Smooth muscle cell (in vitro differentiated cells): ENCODE data around the gene LYZL2. TPM values are rescaled to one million over a fixed set of nuclear protein-coding genes. Genes with fewer than 3 reads are reported as not detected.
"Not testable (repeated sequence)": the region's sequence is repeated elsewhere in the genome, so short reads cannot be mapped to it uniquely, and the experiment has no call there.

Experiments used
- DNase-seq: peaks from one replicate; lab custom pipeline; 2025; ENCODE audit not compliant: unreplicated experiment; lab: John Stamatoyannopoulos, UW
- H2AFZ ChIP-seq: fragments of 200-600 bp; sonication (generic); 2 replicates; pipeline ENCODE4 v1.6.0; 2016; ENCODE audit warnings: antibody characterized with exemption, low read depth, mild to moderate bottlenecking
- H3F3A ChIP-seq: fragments of 200-600 bp; sonication (generic); 2 replicates; pipeline ENCODE4 v1.6.0; 2017; ENCODE audit warnings: antibody characterized with exemption, low read depth
- H3K27ac ChIP-seq: fragments of 200-600 bp; sonication (generic); 2 replicates; pipeline ENCODE4 v1.5.1; 2016; ENCODE audit warnings: low read depth, mild to moderate bottlenecking
- H3K27me3 ChIP-seq: fragments of 200-600 bp; sonication (generic); 2 replicates; pipeline ENCODE4 v1.6.1; 2016; ENCODE audit warnings: low read depth, mild to moderate bottlenecking
- H3K36me3 ChIP-seq: fragments of 200-600 bp; sonication (generic); 2 replicates; pipeline ENCODE4 v1.5.1; 2016; ENCODE audit warnings: low read depth
- H3K4me1 ChIP-seq: fragments of 200-600 bp; sonication (generic); 2 replicates; pipeline ENCODE4 v1.5.1; 2016; ENCODE audit warnings: low read depth
- H3K4me2 ChIP-seq: fragments of 200-600 bp; sonication (generic); 2 replicates; pipeline ENCODE4 v1.6.0; 2016; ENCODE audit warnings: mild to moderate bottlenecking
- H3K4me3 ChIP-seq: fragments of 200-600 bp; sonication (generic); 2 replicates; pipeline ENCODE4 v1.5.1; 2016; ENCODE audit warnings: mild to moderate bottlenecking
- H3K79me2 ChIP-seq: fragments of 200-600 bp; sonication (generic); 2 replicates; pipeline ENCODE4 v1.6.0; 2016; ENCODE audit warnings: low read depth, mild to moderate bottlenecking
- H3K9ac ChIP-seq: fragments of 200-600 bp; sonication (generic); 2 replicates; pipeline ENCODE4 v1.6.0; 2016; ENCODE audit warnings: low read depth
- H3K9me3 ChIP-seq: fragments of 200-600 bp; sonication (generic); replicated peaks from 2 replicates; pipeline ENCODE4 v1.5.1; 2016; ENCODE audit warnings: low read depth
- H4K20me1 ChIP-seq: fragments of 200-600 bp; sonication (generic); 2 replicates; pipeline ENCODE4 v1.6.0; 2016; ENCODE audit warnings: low read depth
- WGBS: methylation state at CpG from one replicate; pipeline ENCODE4 v1.1.7; 2016; ENCODE audit warnings: low lambda C conversion rate; 5-methylcytosine and 5-hydroxymethylcytosine counted together
- polyA plus RNA-seq: library from polyadenylated mRNA; unstranded; fragments of >200 nt; fragmentation: Nextera tagmentation; extraction: Ambion mirVana; gene quantifications from 2 replicates; pipeline ENCODE4 v1.2.1, GENCODE V29; 2016
- total RNA-seq: library from RNA; depleted of rRNA; stranded (reverse); fragments of >200 nt; gene quantifications from 2 replicates; pipeline ENCODE4 v1.2.3, GENCODE V29; 2014
- TF ChIP-seq, protein P1 (sequence below): fragments of 200-600 bp; sonication (generic); IDR thresholded peaks from 2 replicates; pipeline ENCODE4 v1.5.1; 2017; ENCODE audit warnings: borderline replicate concordance, mild to moderate bottlenecking, antibody characterized with exemption; ENCODE audit not compliant: insufficient read depth, poor library complexity, severe bottlenecking

LYZL2 gene
- total and polyA plus RNA-seq, 2 experiments from 2014 or later = not detected

DNA sequence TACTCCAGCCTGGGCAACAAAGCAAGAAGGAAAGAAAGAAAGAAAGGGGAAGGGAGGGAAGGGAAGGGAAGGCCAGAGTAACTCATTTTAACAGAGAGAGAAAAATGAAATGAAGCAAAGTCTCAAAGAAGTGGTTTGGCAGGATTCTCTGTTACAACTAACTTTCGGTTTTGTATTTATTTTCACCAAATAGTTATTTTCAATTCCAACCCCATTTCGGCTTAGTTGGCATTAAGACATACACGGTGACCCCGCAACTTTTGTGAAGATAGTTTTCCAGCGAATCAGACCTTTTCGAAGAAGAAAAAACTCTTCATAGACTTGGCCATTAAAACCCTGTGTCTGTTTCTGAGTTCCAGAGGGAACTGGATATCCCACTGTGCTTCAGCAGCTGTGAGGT is 45.2 kb upstream of the LYZL2 start:
- H4K20me1 ChIP-seq = no peaks in the 10 kb centered on the region
- no peak overlapping the region for H2AFZ ChIP-seq
- 92% methylated on average over 6 of the region's 6 CpGs for WGBS
- no peaks in the 10 kb centered on the region for H3K9me3 ChIP-seq
- H3K4me2 ChIP-seq = no peak overlapping the region
- H3K27me3 ChIP-seq = no peaks in the 10 kb centered on the region
- H3K36me3 ChIP-seq = no peaks in the 10 kb centered on the region
- H3K4me1 ChIP-seq = no peaks in the 10 kb centered on the region
- no peak overlapping the region for H3K27ac ChIP-seq
- no peaks in the 10 kb centered on the region for H3F3A ChIP-seq
- no peaks in the 10 kb centered on the region for H3K79me2 ChIP-seq
- TF ChIP-seq, protein P1, sequence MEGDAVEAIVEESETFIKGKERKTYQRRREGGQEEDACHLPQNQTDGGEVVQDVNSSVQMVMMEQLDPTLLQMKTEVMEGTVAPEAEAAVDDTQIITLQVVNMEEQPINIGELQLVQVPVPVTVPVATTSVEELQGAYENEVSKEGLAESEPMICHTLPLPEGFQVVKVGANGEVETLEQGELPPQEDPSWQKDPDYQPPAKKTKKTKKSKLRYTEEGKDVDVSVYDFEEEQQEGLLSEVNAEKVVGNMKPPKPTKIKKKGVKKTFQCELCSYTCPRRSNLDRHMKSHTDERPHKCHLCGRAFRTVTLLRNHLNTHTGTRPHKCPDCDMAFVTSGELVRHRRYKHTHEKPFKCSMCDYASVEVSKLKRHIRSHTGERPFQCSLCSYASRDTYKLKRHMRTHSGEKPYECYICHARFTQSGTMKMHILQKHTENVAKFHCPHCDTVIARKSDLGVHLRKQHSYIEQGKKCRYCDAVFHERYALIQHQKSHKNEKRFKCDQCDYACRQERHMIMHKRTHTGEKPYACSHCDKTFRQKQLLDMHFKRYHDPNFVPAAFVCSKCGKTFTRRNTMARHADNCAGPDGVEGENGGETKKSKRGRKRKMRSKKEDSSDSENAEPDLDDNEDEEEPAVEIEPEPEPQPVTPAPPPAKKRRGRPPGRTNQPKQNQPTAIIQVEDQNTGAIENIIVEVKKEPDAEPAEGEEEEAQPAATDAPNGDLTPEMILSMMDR = no peak
- no peak for DNase-seq
- H3K9ac ChIP-seq = no peak overlapping the region
- no peak overlapping the region for H3K4me3 ChIP-seq

DNA sequence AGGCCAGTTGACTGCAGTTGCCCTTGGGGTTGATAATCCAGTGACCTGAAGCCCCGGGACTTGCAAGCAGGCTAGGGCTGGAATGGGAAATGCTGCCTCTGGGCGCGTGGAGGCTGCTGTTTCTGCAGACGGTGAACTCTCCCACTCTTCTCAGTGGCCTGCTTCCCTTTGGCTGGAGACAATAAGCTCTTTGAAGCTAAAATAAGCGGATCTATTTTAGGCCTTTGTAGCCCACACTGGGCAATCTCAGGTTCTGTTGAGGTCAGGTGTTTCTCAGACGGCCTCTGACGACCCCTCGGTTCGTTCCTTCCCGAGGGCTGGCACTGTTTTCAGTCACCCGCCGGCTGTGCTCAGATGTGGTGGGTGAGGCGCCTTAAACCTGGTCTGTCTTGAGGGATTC is 43.7 kb upstream of the LYZL2 start:
- not testable (repeated sequence) for H3K9ac ChIP-seq, H3K36me3 ChIP-seq, H3F3A ChIP-seq, H3K9me3 ChIP-seq, H3K4me1 ChIP-seq, H3K4me2 ChIP-seq, H3K79me2 ChIP-seq, H3K27me3 ChIP-seq, DNase-seq, H2AFZ ChIP-seq, H4K20me1 ChIP-seq, H3K27ac ChIP-seq, H3K4me3 ChIP-seq
- 82% methylated on average over 9 of the region's 13 CpGs for WGBS

DNA sequence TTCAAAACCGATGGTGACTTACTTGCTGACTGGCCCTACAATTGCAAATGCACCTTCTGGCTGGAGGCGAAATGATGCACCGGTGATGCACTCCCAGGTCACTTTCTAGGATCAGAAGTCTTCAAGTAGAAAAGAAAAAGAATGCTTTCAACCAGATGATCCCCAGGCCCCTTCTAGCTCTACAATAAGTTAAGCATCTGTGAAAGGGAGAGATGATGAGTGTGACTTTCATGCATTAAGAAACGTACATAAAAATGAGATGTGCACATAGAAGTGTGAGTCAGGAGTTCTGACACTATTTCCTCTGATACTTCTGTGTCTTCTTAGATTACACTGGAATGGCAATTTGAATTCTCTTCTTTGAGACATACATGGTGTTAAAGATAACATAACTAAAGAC is 42.8 kb upstream of the LYZL2 start:
- H3K4me3 ChIP-seq, H2AFZ ChIP-seq, H3K79me2 ChIP-seq, H3K36me3 ChIP-seq, H3K4me2 ChIP-seq, DNase-seq, H3K27me3 ChIP-seq, H3K4me1 ChIP-seq, H3F3A ChIP-seq, H3K27ac ChIP-seq, H3K9ac ChIP-seq, H4K20me1 ChIP-seq, H3K9me3 ChIP-seq: not testable (repeated sequence)
- whole genome bisulfite sequencing = 80% methylated on average over 4 of the region's 4 CpGs

DNA sequence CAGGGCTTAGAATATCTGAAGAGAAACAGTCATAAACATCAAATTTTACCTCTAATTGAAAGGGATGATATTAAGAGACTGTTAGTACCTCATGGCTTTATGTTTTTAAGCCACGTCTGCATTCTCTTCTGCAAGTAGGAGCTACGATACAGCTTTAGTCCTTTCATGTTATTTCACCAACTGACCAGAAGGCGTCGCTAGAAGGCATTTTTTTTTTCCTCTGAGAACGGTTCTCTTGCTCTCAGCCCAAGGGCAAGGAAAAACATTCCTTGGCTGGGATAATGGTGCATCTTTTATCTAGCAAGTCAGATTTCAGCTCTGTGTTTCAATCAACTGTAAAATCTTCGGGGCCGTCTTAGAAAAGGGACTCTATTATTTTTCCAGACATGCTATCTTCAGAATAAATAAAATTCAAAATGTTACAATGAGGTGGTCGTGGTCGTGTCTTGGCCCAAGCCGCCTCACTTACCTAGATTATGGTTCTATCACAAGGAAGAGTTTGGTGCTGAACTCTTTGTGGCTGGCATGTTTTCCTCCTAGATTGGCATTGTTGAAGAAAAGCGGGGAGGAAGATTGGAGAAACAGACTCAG is 41.6 kb upstream of the LYZL2 start:
- no peak for DNase-seq
- Histone ChIP-seq H3F3A (no peaks in the 10 kb centered on the region), H4K20me1 (no peaks in the 10 kb centered on the region), H3K9ac (no peak overlapping the region), H3K9me3 (no peaks in the 10 kb centered on the region), H3K4me2 (peak overlapping the region; percentile 70), H3K4me1 (no peaks in the 10 kb centered on the region), H3K79me2 (no peaks in the 10 kb centered on the region), H3K4me3 (peak overlapping the region; percentile 20), H3K27ac (no peak overlapping the region), H3K36me3 (no peaks in the 10 kb centered on the region), H3K27me3 (no peaks in the 10 kb centered on the region), H2AFZ (peak overlapping the region; percentile 61)
- TF ChIP-seq, protein P1 = peak; percentile 67
- WGBS = 35% methylated on average over 11 of the region's 11 CpGs

DNA sequence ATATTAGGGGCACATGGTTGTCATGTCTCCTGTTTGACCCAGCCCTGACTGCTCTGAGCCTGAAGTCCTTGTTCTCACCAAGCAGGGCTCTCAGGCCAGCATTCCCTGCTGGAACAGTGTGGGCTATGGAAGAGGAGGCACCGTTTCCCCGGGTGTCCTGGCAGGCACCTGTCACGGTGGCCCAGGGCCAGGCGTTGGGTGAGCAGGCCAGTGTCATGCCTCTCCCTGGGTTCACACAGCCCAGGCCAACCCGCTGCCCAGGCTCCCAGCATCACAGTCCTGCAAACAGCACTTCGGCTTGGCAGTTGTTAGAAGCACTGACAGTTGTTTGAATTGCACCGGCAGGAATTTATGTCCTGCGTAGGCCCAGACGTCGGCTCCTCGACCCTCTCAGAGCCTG is 38.4 kb upstream of the LYZL2 start:
- not testable (repeated sequence) for H4K20me1 ChIP-seq, H3K9ac ChIP-seq
- 96% methylated on average over 11 of the region's 11 CpGs for WGBS

DNA sequence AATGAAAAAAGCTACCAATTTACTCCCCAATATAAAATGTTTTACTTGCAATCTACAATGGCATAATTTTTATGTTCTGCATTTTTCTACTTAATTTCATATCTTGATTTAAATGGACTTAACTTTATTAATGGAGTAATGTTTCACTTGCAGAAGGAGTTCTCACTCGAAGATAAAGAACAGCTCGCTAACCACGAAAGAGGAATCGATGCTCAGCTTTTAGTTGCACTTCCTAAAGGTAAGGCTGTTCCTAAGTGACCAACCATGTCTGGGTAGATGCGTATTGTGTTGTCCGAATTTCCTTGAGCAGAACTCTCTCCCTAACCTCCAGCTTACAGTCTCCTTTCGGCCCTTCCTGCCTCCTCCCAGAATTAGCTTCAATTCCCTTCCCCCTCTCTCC is 33.9 kb upstream of the LYZL2 start:
- not testable (repeated sequence) for H4K20me1 ChIP-seq, H3K36me3 ChIP-seq, H3K79me2 ChIP-seq, H2AFZ ChIP-seq, H3K27ac ChIP-seq, H3K9ac ChIP-seq, H3K9me3 ChIP-seq, H3K27me3 ChIP-seq, H3K4me2 ChIP-seq, H3F3A ChIP-seq, H3K4me3 ChIP-seq, DNase-seq, H3K4me1 ChIP-seq
- WGBS = 91% methylated on average over 5 of the region's 7 CpGs

More for the DNA sequence above, 38.4 kb upstream of the LYZL2 start:
- not testable (repeated sequence) for H3K27ac ChIP-seq, H3K79me2 ChIP-seq, H3K4me3 ChIP-seq, H2AFZ ChIP-seq, DNase-seq, H3K9me3 ChIP-seq, H3K27me3 ChIP-seq, H3K4me1 ChIP-seq, H3F3A ChIP-seq, H3K36me3 ChIP-seq, H3K4me2 ChIP-seq
